Left lung (tissue), 10 donors: ENCODE measurements around the gene PWWP2A. TPM values are rescaled to one million over a fixed set of nuclear protein-coding genes. Genes with fewer than 3 reads are reported as not detected.

Source experiments
- ATAC-seq: fragments of 200-7000 bp; cut with Tn5 transposase; one replicate; pipeline ENCODE4 v1.9.1; 2020; ENCODE audit warnings: moderate library complexity
- DNase-seq, 4 donors: peaks; one replicate each; pipeline ENCODE4 v3.0.0-alpha.2; 2013 to 2020
- H3K27ac ChIP-seq, 2 donors: fragments of 200-600 bp; sonication (generic) in 1 of 2; one replicate each; pipeline versions ENCODE4 v1.5.0 to v1.8.0; 2020 to 2021
- H3K27me3 ChIP-seq, 2 donors: fragments of 200-600 bp; sonication (generic) in 1 of 2; one replicate each; pipeline versions ENCODE4 v1.5.0 to v1.8.0; 2020 to 2021
- H3K36me3 ChIP-seq, 2 donors: fragments of 200-600 bp; sonication (generic) in 1 of 2; one replicate each; pipeline versions ENCODE4 v1.5.0 to v1.8.0; 2020 to 2021
- H3K4me1 ChIP-seq, 2 donors: fragments of 200-600 bp; one replicate each; pipeline ENCODE4 v1.8.0; 2021
- H3K4me3 ChIP-seq, 2 donors: fragments of 200-600 bp; sonication (generic) in 1 of 2; one replicate each; pipeline versions ENCODE4 v1.5.0 to v1.8.0; 2020 to 2021; ENCODE audit warnings: mild to moderate bottlenecking in 1 of 2
- H3K9me3 ChIP-seq, 2 donors: fragments of 200-600 bp; sonication (generic) in 1 of 2; one replicate each; pipeline versions ENCODE4 v1.5.0 to v1.8.0; 2020 to 2021
- intact Hi-C, 2 donors: fragments of 100-400 bp; cut with DNase I; formaldehyde crosslinking; loops; one replicate each; pipeline versions ENCODE4 v1.11.2 to v1.14.2; 2022
- polyA plus RNA-seq, 6 donors: library from polyadenylated mRNA; unstranded; fragments of 120-200 nt; gene quantifications; one replicate each; pipeline ENCODE4 v1.2.1, GENCODE V29; 2013; ENCODE audit not compliant: insufficient read length in 6 of 6
- total RNA-seq, 2 donors: library from RNA; stranded (reverse); fragmentation: NEBNext Ultra II Directional; extraction: Animal tissue kit (Norgen Biotek cat#: 25700); gene quantifications; one replicate each; pipeline ENCODE4 v1.2.1, GENCODE V29; 2021
- TF ChIP-seq, protein P1 (sequence below), 2 donors: fragments of 200-600 bp; sonication (generic) in 1 of 2; IDR thresholded peaks; one replicate each; pipeline versions ENCODE4 v1.5.0 to v1.8.0; 2021; ENCODE audit warnings: antibody characterized with exemption in 2 of 2
- donor health status: DM: no; HTN: yes; CAD: no.
- donor health status: DM: no; HTN: no; CAD: no.

The PWWP2A gene
- total and polyA plus RNA-seq, 8 donors = 24.6 to 37.2 (median 34.7) TPM

DNA sequence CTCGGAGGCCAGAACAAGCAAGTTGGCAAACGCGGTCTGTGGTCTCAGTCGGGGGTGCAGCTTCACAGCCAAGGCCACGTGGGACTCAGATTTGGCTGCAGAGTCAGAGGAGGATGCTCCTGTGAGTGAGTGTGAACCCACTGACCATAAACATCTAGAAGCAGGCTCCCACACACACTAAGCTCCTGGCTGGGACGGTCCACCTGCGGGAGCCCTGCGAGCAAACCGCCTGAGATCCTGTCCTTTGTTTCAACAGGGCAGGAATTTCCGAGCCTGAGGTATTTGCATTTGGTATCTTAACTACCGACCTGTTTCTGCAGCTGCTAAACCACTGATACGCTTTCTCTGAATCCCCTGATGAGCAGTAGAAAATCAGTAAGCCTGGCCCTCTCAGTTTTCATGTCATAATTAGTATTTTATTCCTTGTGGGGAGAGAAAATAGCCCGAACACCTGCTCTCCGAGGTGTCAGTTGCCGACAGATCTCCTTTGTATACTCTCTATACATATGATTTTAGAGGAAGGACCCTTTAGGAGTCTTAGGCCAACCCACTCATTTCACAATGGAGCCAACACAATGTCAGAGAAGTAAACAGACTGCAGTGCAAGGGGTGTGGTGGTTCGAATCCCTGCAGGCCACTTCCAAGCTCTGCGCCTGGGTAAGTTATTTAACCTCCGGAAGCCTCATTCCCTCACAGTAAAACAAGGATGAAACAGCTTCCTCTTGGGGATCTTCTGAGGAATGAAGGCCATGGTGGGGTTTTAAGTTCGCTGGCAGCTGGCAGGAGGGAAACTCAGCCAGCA lies 40.9 kb upstream of the PWWP2A start:
- intact Hi-C loops = no loop called here
- TF ChIP-seq, protein P1, sequence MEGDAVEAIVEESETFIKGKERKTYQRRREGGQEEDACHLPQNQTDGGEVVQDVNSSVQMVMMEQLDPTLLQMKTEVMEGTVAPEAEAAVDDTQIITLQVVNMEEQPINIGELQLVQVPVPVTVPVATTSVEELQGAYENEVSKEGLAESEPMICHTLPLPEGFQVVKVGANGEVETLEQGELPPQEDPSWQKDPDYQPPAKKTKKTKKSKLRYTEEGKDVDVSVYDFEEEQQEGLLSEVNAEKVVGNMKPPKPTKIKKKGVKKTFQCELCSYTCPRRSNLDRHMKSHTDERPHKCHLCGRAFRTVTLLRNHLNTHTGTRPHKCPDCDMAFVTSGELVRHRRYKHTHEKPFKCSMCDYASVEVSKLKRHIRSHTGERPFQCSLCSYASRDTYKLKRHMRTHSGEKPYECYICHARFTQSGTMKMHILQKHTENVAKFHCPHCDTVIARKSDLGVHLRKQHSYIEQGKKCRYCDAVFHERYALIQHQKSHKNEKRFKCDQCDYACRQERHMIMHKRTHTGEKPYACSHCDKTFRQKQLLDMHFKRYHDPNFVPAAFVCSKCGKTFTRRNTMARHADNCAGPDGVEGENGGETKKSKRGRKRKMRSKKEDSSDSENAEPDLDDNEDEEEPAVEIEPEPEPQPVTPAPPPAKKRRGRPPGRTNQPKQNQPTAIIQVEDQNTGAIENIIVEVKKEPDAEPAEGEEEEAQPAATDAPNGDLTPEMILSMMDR (IDR thresholded peaks at IDR 0.05) = no peak
- Histone ChIP-seq H3K4me3 (no peak overlapping the region), H3K36me3 (no peaks in the 10 kb centered on the region), H3K27ac (no peak overlapping the region), H3K4me1 (peaks cover 5 to 7% of the 10 kb centered on the region in 2 donors), H3K27me3 (no peaks in the 10 kb centered on the region), H3K9me3 (no peaks in the 10 kb centered on the region)
- DNase-seq (no peak), ATAC-seq (no peak)

- no peaks in the 10 kb centered on the region for H3K9me3 ChIP-seq
- H3K27me3 ChIP-seq = no peaks in the 10 kb centered on the region
- no peak overlapping the region for H3K27ac ChIP-seq
- no peaks in the 10 kb centered on the region for H3K4me1 ChIP-seq
- DNase-seq (no peak), ATAC-seq (no peak)
- TF ChIP-seq, protein P1 (IDR thresholded peaks at IDR 0.05) = no peak
- H3K36me3 ChIP-seq = no peaks in the 10 kb centered on the region
- intact Hi-C loops = no loop called here
- H3K4me3 ChIP-seq = no peak overlapping the region
These were observed 38.8 kb upstream of the PWWP2A start for GRCh38 chr5:160158087-160158486.

DNA sequence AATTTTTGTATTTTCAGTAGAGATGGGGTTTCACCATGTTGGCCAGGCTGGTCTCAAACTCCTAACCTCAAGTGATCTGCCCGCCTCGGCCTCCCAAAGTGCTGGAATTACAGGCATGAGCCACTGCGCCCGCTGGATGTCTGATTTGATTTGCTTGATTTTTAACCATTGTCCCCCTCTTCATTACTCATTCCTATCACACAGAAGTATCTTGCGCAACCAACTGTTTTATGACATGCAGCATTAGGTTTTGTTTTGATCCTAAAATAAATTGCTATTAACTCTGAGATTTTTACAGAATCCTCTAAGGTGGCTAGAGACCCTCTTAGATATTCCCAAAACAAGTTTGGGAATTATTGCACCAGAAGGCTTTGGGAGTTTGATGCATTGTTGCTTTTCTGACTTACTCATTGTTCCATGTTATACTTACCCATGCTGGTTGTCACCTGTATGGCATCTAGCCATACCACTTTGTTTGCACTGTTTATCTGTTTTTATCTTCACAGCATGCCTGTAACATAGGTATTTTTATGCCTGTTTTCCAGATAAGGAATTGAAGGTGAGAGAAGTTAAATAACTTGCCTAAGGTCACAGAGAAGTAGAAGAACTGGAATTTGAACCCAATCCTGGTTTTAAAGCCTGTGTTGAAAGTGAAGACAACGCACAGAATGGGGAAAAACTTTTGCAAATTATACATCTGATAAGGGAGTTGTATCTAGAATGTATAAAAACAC lies 35.9 kb upstream of the PWWP2A start:
- no peak overlapping the region for H3K4me3 ChIP-seq
- H3K27me3 ChIP-seq = no peaks in the 10 kb centered on the region
- no peak overlapping the region for H3K27ac ChIP-seq
- DNase-seq (no peak), ATAC-seq (no peak)
- no peaks in the 10 kb centered on the region for H3K9me3 ChIP-seq
- H3K4me1 ChIP-seq = no peaks in the 10 kb centered on the region
- no peaks in the 10 kb centered on the region for H3K36me3 ChIP-seq
- TF ChIP-seq, protein P1 (IDR thresholded peaks at IDR 0.05) = no peak
- intact Hi-C loops = no loop called here

GRCh38 chr5:160152901-160153300 lies 33.7 kb upstream of the PWWP2A start:
- Histone ChIP-seq H3K9me3 (no peaks in the 10 kb centered on the region), H3K27me3 (no peaks in the 10 kb centered on the region), H3K4me3 (no peak overlapping the region), H3K4me1 (no peaks in the 10 kb centered on the region), H3K27ac (no peak overlapping the region), H3K36me3 (no peaks in the 10 kb centered on the region)
- ATAC-seq (no peak), DNase-seq (no peak)
- TF ChIP-seq, protein P1 (IDR thresholded peaks at IDR 0.05) = no peak
- intact Hi-C loops = no loop called here

DNA sequence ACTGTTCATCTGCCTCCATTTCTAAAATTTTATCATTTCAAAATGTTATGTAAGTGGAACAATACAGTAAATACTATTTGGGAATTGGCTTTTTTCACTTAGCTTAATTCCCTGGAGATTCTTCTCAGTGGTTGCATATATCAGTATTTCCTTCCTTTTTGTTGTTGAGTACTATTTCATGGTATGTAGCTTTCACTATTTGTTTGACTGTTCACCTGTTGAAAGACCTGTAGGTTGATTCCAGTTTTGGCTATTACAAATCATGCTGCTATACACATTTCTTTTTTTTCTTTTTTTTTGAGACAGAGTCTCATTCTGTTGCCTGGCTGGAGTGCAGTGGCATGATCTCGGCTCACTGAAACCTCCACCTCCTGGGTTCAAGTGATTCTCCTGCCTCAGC lies 33.0 kb upstream of the PWWP2A start:
- ATAC-seq (no peak), DNase-seq (no peak)
- TF ChIP-seq, protein P1 (IDR thresholded peaks at IDR 0.05) = no peak
- Histone ChIP-seq H3K27me3 (no peaks in the 10 kb centered on the region), H3K4me3 (no peak overlapping the region), H3K4me1 (no peaks in the 10 kb centered on the region), H3K27ac (no peak overlapping the region), H3K36me3 (no peaks in the 10 kb centered on the region), H3K9me3 (no peaks in the 10 kb centered on the region)
- intact Hi-C loops = no loop called here
